GM23248 (cell line): ENCODE measurements around the gene AFP. TPM values are rescaled to one million over a fixed set of nuclear protein-coding genes. Genes with fewer than 3 reads are reported as not detected.

Experiments used
- DNase-seq: peaks from one replicate; pipeline ENCODE4 v3.0.0-alpha.2; 2015
- H2AFZ ChIP-seq: fragments of 200-600 bp; sonication (generic); 2 replicates; pipeline ENCODE4 v1.6.1; 2016; ENCODE audit warnings: antibody characterized with exemption
- H3F3A ChIP-seq: fragments of 200-600 bp; sonication (generic); 2 replicates; pipeline ENCODE4 v1.6.1; 2016; ENCODE audit warnings: mild to moderate bottlenecking, antibody characterized with exemption, mixed run types; ENCODE audit not compliant: insufficient read depth
- H3K27ac ChIP-seq: fragments of 200-600 bp; sonication (generic); 2 replicates; pipeline ENCODE4 v1.5.1; 2016; ENCODE audit warnings: mild to moderate bottlenecking
- H3K27me3 ChIP-seq: fragments of 200-600 bp; sonication (generic); replicated peaks from 2 replicates; pipeline ENCODE4 v1.6.1; 2016; ENCODE audit warnings: mild to moderate bottlenecking; ENCODE audit not compliant: insufficient read depth
- H3K36me3 ChIP-seq: fragments of 200-600 bp; sonication (generic); 2 replicates; pipeline ENCODE4 v1.6.1; 2016; ENCODE audit warnings: low read depth, mild to moderate bottlenecking
- H3K4me1 ChIP-seq: fragments of 200-600 bp; sonication (generic); 2 replicates; pipeline ENCODE4 v1.6.1; 2016; ENCODE audit warnings: mild to moderate bottlenecking; ENCODE audit not compliant: insufficient read depth
- H3K4me2 ChIP-seq: fragments of 200-600 bp; sonication (generic); one replicate; pipeline ENCODE4 v1.6.1; 2016; ENCODE audit warnings: mild to moderate bottlenecking; ENCODE audit not compliant: unreplicated experiment
- H3K4me3 ChIP-seq: fragments of 200-600 bp; sonication (generic); 2 replicates; pipeline ENCODE4 v1.5.1; 2016; ENCODE audit warnings: mild to moderate bottlenecking
- H3K79me2 ChIP-seq: fragments of 200-600 bp; sonication (generic); 2 replicates; pipeline ENCODE4 v1.6.1; 2016; ENCODE audit warnings: mild to moderate bottlenecking; ENCODE audit not compliant: insufficient read depth
- H3K9ac ChIP-seq: fragments of 200-600 bp; sonication (generic); 2 replicates; pipeline ENCODE4 v1.6.1; 2016; ENCODE audit warnings: mild to moderate bottlenecking
- H3K9me2 ChIP-seq: fragments of 200-600 bp; sonication (generic); 2 replicates; pipeline ENCODE4 v1.6.1; 2016; ENCODE audit warnings: mixed run types, mild to moderate bottlenecking, moderate library complexity; ENCODE audit not compliant: insufficient read depth
- H3K9me3 ChIP-seq: fragments of 200-600 bp; sonication (generic); one replicate; pipeline ENCODE4 v1.6.1; 2017; ENCODE audit warnings: low read depth
- H4K20me1 ChIP-seq: fragments of 200-600 bp; sonication (generic); 2 replicates; pipeline ENCODE4 v1.6.0; 2016; ENCODE audit not compliant: insufficient read depth
- EZH2 ChIP-seq: fragments of 200-600 bp; sonication (generic); IDR thresholded peaks from 2 replicates; pipeline ENCODE4 v1.6.1; 2018; ENCODE audit warnings: antibody characterized with exemption, mild to moderate bottlenecking; ENCODE audit not compliant: insufficient read depth, poor library complexity, severe bottlenecking
- EZH2phosphoT487 ChIP-seq: fragments of 200-600 bp; sonication (generic); IDR thresholded peaks from 2 replicates; pipeline ENCODE4 v1.6.1; 2018; ENCODE audit warnings: antibody characterized with exemption, moderate library complexity, mild to moderate bottlenecking, low read depth; ENCODE audit not compliant: insufficient read depth
- WGBS, 2 experiments: methylation state at CpG; one replicate each; pipeline ENCODE4 v1.1.6; 2015 to 2017; ENCODE audit warnings: low lambda C conversion rate in 2 of 2, low coverage in 1 of 2; ENCODE audit errors: missing lambda C conversion rate in 2 of 2; 5-methylcytosine and 5-hydroxymethylcytosine counted together
- in situ Hi-C: fragments of 300-500 bp; cut with MboI; formaldehyde crosslinking; loops from 2 replicates; pipeline ENCODE4 v1.15.0; 2020
- polyA plus RNA-seq: library from polyadenylated mRNA; unstranded; fragments of >200 nt; fragmentation: Nextera tagmentation; extraction: Ambion mirVana; gene quantifications from 2 replicates; pipeline ENCODE4 v1.2.1, GENCODE V29; 2016
- total RNA-seq: library from RNA; depleted of rRNA; stranded (reverse); fragments of >200 nt; shearing (Covaris generic); gene quantifications from 2 replicates; pipeline ENCODE4 v1.2.3, GENCODE V29; 2014

AFP gene
- total and polyA plus RNA-seq, 2 experiments from 2014 or later: 0.98 TPM; not detected in 1

GRCh38 chr4:73460913-73461522, 25.0 kb downstream of the AFP start:
- Histone ChIP-seq H4K20me1 (no peaks in the 10 kb centered on the region), H3K4me3 (no peak overlapping the region), H3K27me3 (peaks cover 4% of the 10 kb centered on the region; the same call in 1 of the 2 replicates), H3K27ac (no peak overlapping the region), H3K9me3 (no peaks in the 10 kb centered on the region), H3K9ac (no peak overlapping the region), H3K36me3 (no peaks in the 10 kb centered on the region), H3K4me1 (no peaks in the 10 kb centered on the region), H3F3A (no peaks in the 10 kb centered on the region), H3K79me2 (no peaks in the 10 kb centered on the region), H2AFZ (no peak overlapping the region), H3K9me2 (no peaks in the 10 kb centered on the region), H3K4me2 (no peak overlapping the region)
- in situ Hi-C loops: no loop called here
- WGBS, 2 experiments: 41 to 71% methylated on average over 3 to 4 of the region's 4 CpGs
- TF ChIP-seq EZH2phosphoT487: no peak
- TF ChIP-seq EZH2: no peak
- DNase-seq: no peak

- H3K4me1 ChIP-seq: no peaks in the 10 kb centered on the region
- no peaks in the 10 kb centered on the region for H3K36me3 ChIP-seq
- peaks cover 24% of the 10 kb centered on the region for H3K27me3 ChIP-seq
- H2AFZ ChIP-seq: no peak overlapping the region
- no peaks in the 10 kb centered on the region for H3K79me2 ChIP-seq
- no peak overlapping the region for H3K27ac ChIP-seq
- H3K9ac ChIP-seq: no peak overlapping the region
- no peaks in the 10 kb centered on the region for H3K9me2 ChIP-seq
- no peaks in the 10 kb centered on the region for H4K20me1 ChIP-seq
- no peak for DNase-seq
- H3K4me2 ChIP-seq: no peak overlapping the region
- TF ChIP-seq EZH2phosphoT487 (no peak), EZH2 (no peak)
- in situ Hi-C loops: no loop called here
- no peak overlapping the region for H3K4me3 ChIP-seq
- H3K9me3 ChIP-seq: no peaks in the 10 kb centered on the region
- 80 to 84% methylated on average over 3 of the region's 3 CpGs for WGBS, 2 experiments
- H3F3A ChIP-seq: no peaks in the 10 kb centered on the region
These were observed 32.1 kb downstream of the AFP start for GRCh38 chr4:73468170-73468569.

DNA sequence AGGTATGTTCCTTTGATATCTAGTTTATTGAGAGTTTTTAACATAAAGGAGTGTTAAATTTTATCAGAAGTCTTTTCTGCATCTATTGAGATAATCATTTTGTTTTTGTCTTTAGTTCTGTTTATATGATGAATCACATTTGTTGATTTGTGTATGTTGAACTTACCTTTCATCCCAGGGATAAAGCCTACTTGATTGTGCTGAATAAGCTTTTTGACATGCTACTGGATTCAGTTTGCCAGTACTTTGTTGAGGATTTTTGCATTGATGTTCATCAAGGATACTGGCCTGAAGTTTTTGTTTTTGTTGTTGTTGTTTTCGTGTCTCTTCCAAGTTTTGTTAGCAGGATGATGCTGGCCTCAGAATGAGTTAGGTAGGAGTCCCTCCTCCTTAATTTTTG, 34.7 kb downstream of the AFP start:
- no peaks in the 10 kb centered on the region for H4K20me1 ChIP-seq
- H3K36me3 ChIP-seq: no peaks in the 10 kb centered on the region
- DNase-seq: no peak
- H3K4me1 ChIP-seq: no peaks in the 10 kb centered on the region
- H3K79me2 ChIP-seq: no peaks in the 10 kb centered on the region
- no peak overlapping the region for H2AFZ ChIP-seq
- H3K9me3 ChIP-seq: no peaks in the 10 kb centered on the region
- no peak overlapping the region for H3K9ac ChIP-seq
- H3K4me2 ChIP-seq: no peak overlapping the region
- no peak overlapping the region for H3K4me3 ChIP-seq
- H3F3A ChIP-seq: no peaks in the 10 kb centered on the region
- in situ Hi-C loops: no loop called here
- WGBS, 2 experiments: 28 to 29% methylated on average over 1 of the region's 1 CpG
- no peak for TF ChIP-seq EZH2
- TF ChIP-seq EZH2phosphoT487: no peak
- peaks cover 29% of the 10 kb centered on the region for H3K27me3 ChIP-seq
- H3K27ac ChIP-seq: no peak overlapping the region
- H3K9me2 ChIP-seq: no peaks in the 10 kb centered on the region

- H3K4me1 ChIP-seq: no peaks in the 10 kb centered on the region
- H3K4me3 ChIP-seq: no peak overlapping the region
- no peaks in the 10 kb centered on the region for H4K20me1 ChIP-seq
- in situ Hi-C loops: no loop called here
- H3K27ac ChIP-seq: no peak overlapping the region
- no peaks in the 10 kb centered on the region for H3F3A ChIP-seq
- no peak for TF ChIP-seq EZH2
- no peak for TF ChIP-seq EZH2phosphoT487
- H3K79me2 ChIP-seq: no peaks in the 10 kb centered on the region
- H3K4me2 ChIP-seq: no peak overlapping the region
- H3K9ac ChIP-seq: no peak overlapping the region
- H3K9me2 ChIP-seq: no peaks in the 10 kb centered on the region
- no peaks in the 10 kb centered on the region for H3K36me3 ChIP-seq
- no peak overlapping the region for H2AFZ ChIP-seq
- no peaks in the 10 kb centered on the region for H3K9me3 ChIP-seq
- 45 to 48% methylated on average over 11 of the region's 11 CpGs for WGBS, 2 experiments
- H3K27me3 ChIP-seq: 0 out of 2 replicates have a peak, but pooled peaks cover 6% of the 10 kb centered on the region
- DNase-seq: no peak
These were observed 41.2 kb downstream of the AFP start for GRCh38 chr4:73477176-73477575.

- no peaks in the 10 kb centered on the region for H3K4me1 ChIP-seq
- in situ Hi-C loops: no loop called here
- 26 to 31% methylated on average over 1 of the region's 1 CpG for WGBS, 2 experiments
These were observed 43.3 kb downstream of the AFP start for GRCh38 chr4:73479323-73479722.

More at GRCh38 chr4:73479323-73479722, 43.3 kb downstream of the AFP start:
- no peaks in the 10 kb centered on the region for H3K9me3 ChIP-seq
- H3K9ac ChIP-seq: no peak overlapping the region
- no peak for TF ChIP-seq EZH2phosphoT487
- TF ChIP-seq EZH2: no peak
- H3K4me2 ChIP-seq: no peak overlapping the region
- DNase-seq: no peak
- H3K36me3 ChIP-seq: no peaks in the 10 kb centered on the region
- H3K27me3 ChIP-seq: no peaks in the 10 kb centered on the region
- no peak overlapping the region for H3K4me3 ChIP-seq
- no peak overlapping the region for H3K27ac ChIP-seq
- no peaks in the 10 kb centered on the region for H3K9me2 ChIP-seq
- H4K20me1 ChIP-seq: no peaks in the 10 kb centered on the region
- no peaks in the 10 kb centered on the region for H3F3A ChIP-seq
- no peak overlapping the region for H2AFZ ChIP-seq
- no peaks in the 10 kb centered on the region for H3K79me2 ChIP-seq
